ENCODE data around the gene MAPK11. TPM values are rescaled to one million over a fixed set of nuclear protein-coding genes. Genes with fewer than 3 reads are reported as not detected.
A peak's percentile ranks its signal among the peaks of the same experiment; 100 is the strongest.

MAPK11 gene
- total RNA-seq, 2 donors from 2014 or later = 16.6 to 27.1 TPM

GRCh38 chr22:50227579-50228215 is 42.5 kb downstream of the MAPK11 start:
- Mint-ChIP-seq H3K9me3 (no peaks in the 10 kb centered on the region), H3K27me3 (ENCODE audit: low read depth) (no peaks in the 10 kb centered on the region), H3K4me3 (no peak overlapping the region), H3K36me3 (ENCODE audit: insufficient read depth in 2 of 2) (peaks cover 2 to 14% of the 10 kb centered on the region in 2 donors), H3K4me1 (ENCODE audit: low read depth) (no peaks in the 10 kb centered on the region), H3K27ac (no peak overlapping the region)
- DNase-seq (no peak), ATAC-seq (replicated peaks in 1 of 2) (no peak)

GRCh38 chr22:50226875-50227165 is 43.4 kb downstream of the MAPK11 start:
- ATAC-seq (replicated peaks in 1 of 2) = no peak
- no peak for DNase-seq
- H3K36me3 Mint-ChIP-seq (ENCODE audit: insufficient read depth in 2 of 2) = peaks cover 2 to 14% of the 10 kb centered on the region in 2 donors
- no peak overlapping the region for H3K4me3 Mint-ChIP-seq
- H3K4me1 Mint-ChIP-seq (ENCODE audit: low read depth) = no peaks in the 10 kb centered on the region
- H3K27me3 Mint-ChIP-seq (ENCODE audit: low read depth) = no peaks in the 10 kb centered on the region
- no peaks in the 10 kb centered on the region for H3K9me3 Mint-ChIP-seq
- H3K27ac Mint-ChIP-seq = no peak overlapping the region

GRCh38 chr22:50226063-50226874 is 43.9 kb downstream of the MAPK11 start:
- no peaks in the 10 kb centered on the region for H3K9me3 Mint-ChIP-seq
- no peak overlapping the region for H3K27ac Mint-ChIP-seq
- ATAC-seq (replicated peaks in 1 of 2) (no peak), DNase-seq (no peak)
- H3K36me3 Mint-ChIP-seq (ENCODE audit: insufficient read depth in 2 of 2) = peaks cover 2 to 13% of the 10 kb centered on the region in 2 donors
- H3K4me3 Mint-ChIP-seq = no peak overlapping the region
- H3K4me1 Mint-ChIP-seq (ENCODE audit: low read depth) = no peaks in the 10 kb centered on the region
- H3K27me3 Mint-ChIP-seq (ENCODE audit: low read depth) = no peaks in the 10 kb centered on the region

- no peak overlapping the region for H3K27ac Mint-ChIP-seq
- peaks cover 2 to 15% of the 10 kb centered on the region in 2 donors for H3K36me3 Mint-ChIP-seq (ENCODE audit: insufficient read depth in 2 of 2)
- ATAC-seq (replicated peaks in 1 of 2) = no peak
Observed at GRCh38 chr22:50225200-50225969, 44.8 kb downstream of the MAPK11 start.

GRCh38 chr22:50224071-50224470 is 46.1 kb downstream of the MAPK11 start:
- Mint-ChIP-seq H3K4me3 (no peak overlapping the region), H3K9me3 (no peaks in the 10 kb centered on the region), H3K36me3 (ENCODE audit: insufficient read depth in 2 of 2) (peaks cover 2 to 14% of the 10 kb centered on the region in 2 donors), H3K27ac (no peak overlapping the region), H3K4me1 (ENCODE audit: low read depth) (no peaks in the 10 kb centered on the region), H3K27me3 (ENCODE audit: low read depth) (no peaks in the 10 kb centered on the region)
- no peak for DNase-seq
- no peak for ATAC-seq (replicated peaks in 1 of 2)

More at GRCh38 chr22:50225200-50225969, 44.8 kb downstream of the MAPK11 start:
- Mint-ChIP-seq H3K9me3 (no peaks in the 10 kb centered on the region), H3K27me3 (ENCODE audit: low read depth) (no peaks in the 10 kb centered on the region), H3K4me3 (no peak overlapping the region), H3K4me1 (ENCODE audit: low read depth) (no peaks in the 10 kb centered on the region)
- DNase-seq = no peak

- peaks cover 2 to 15% of the 10 kb centered on the region in 2 donors for H3K36me3 Mint-ChIP-seq (ENCODE audit: insufficient read depth in 2 of 2)
- no peaks in the 10 kb centered on the region for H3K4me1 Mint-ChIP-seq (ENCODE audit: low read depth)
Observed at GRCh38 chr22:50222508-50222907, 47.7 kb downstream of the MAPK11 start.

GRCh38 chr22:50221410-50222300 is 48.5 kb downstream of the MAPK11 start:
- Mint-ChIP-seq H3K27me3 (ENCODE audit: low read depth) (no peaks in the 10 kb centered on the region), H3K27ac (no peak overlapping the region), H3K4me3 (no peak overlapping the region), H3K9me3 (no peaks in the 10 kb centered on the region), H3K36me3 (ENCODE audit: insufficient read depth in 2 of 2) (peaks cover 2 to 15% of the 10 kb centered on the region in 2 donors), H3K4me1 (ENCODE audit: low read depth) (no peaks in the 10 kb centered on the region)
- ATAC-seq (replicated peaks in 1 of 2) (no peak), DNase-seq (no peak)

More at GRCh38 chr22:50222508-50222907, 47.7 kb downstream of the MAPK11 start:
- Mint-ChIP-seq H3K9me3 (no peaks in the 10 kb centered on the region), H3K27me3 (ENCODE audit: low read depth) (no peaks in the 10 kb centered on the region), H3K4me3 (no peak overlapping the region), H3K27ac (no peak overlapping the region)
- DNase-seq (no peak), ATAC-seq (replicated peaks in 1 of 2) (no peak)

GRCh38 chr22:50220603-50221409 is 49.4 kb downstream of the MAPK11 start:
- DNase-seq = no peak
- Mint-ChIP-seq H3K27ac (no peak overlapping the region), H3K27me3 (ENCODE audit: low read depth) (no peaks in the 10 kb centered on the region), H3K4me3 (no peak overlapping the region), H3K36me3 (ENCODE audit: insufficient read depth in 2 of 2) (peaks cover 2 to 18% of the 10 kb centered on the region in 2 donors), H3K4me1 (ENCODE audit: low read depth) (no peaks in the 10 kb centered on the region), H3K9me3 (no peaks in the 10 kb centered on the region)
- no peak for ATAC-seq (replicated peaks in 1 of 2)

- no peak for ATAC-seq (replicated peaks in 1 of 2)
- Mint-ChIP-seq H3K4me3 (no peak overlapping the region), H3K36me3 (ENCODE audit: insufficient read depth in 2 of 2) (peaks cover 2 to 15% of the 10 kb centered on the region in 2 donors), H3K9me3 (no peaks in the 10 kb centered on the region), H3K4me1 (ENCODE audit: low read depth) (no peaks in the 10 kb centered on the region), H3K27me3 (ENCODE audit: low read depth) (no peaks in the 10 kb centered on the region), H3K27ac (no peak overlapping the region)
- no peak for DNase-seq
Observed at GRCh38 chr22:50219800-50220602, 50.2 kb downstream of the MAPK11 start.

GRCh38 chr22:50218996-50219727 is 51.0 kb downstream of the MAPK11 start:
- no peak overlapping the region for H3K27ac Mint-ChIP-seq
- no peak for DNase-seq
- no peaks in the 10 kb centered on the region for H3K4me1 Mint-ChIP-seq (ENCODE audit: low read depth)
- peaks cover 2 to 17% of the 10 kb centered on the region in 2 donors for H3K36me3 Mint-ChIP-seq (ENCODE audit: insufficient read depth in 2 of 2)
- peak in 1 of 2 donors; percentile 12 for ATAC-seq (replicated peaks in 1 of 2)
- no peaks in the 10 kb centered on the region for H3K9me3 Mint-ChIP-seq
- no peaks in the 10 kb centered on the region for H3K27me3 Mint-ChIP-seq (ENCODE audit: low read depth)
- H3K4me3 Mint-ChIP-seq = no peak overlapping the region
